NCI-H2029 (cell line): ENCODE data around the gene SLCO4A1.

ENCODE experiments used
- DNase-seq: peaks from one replicate; lab custom pipeline; 2025; lab: John Stamatoyannopoulos, UW

The SLCO4A1 gene

DNA sequence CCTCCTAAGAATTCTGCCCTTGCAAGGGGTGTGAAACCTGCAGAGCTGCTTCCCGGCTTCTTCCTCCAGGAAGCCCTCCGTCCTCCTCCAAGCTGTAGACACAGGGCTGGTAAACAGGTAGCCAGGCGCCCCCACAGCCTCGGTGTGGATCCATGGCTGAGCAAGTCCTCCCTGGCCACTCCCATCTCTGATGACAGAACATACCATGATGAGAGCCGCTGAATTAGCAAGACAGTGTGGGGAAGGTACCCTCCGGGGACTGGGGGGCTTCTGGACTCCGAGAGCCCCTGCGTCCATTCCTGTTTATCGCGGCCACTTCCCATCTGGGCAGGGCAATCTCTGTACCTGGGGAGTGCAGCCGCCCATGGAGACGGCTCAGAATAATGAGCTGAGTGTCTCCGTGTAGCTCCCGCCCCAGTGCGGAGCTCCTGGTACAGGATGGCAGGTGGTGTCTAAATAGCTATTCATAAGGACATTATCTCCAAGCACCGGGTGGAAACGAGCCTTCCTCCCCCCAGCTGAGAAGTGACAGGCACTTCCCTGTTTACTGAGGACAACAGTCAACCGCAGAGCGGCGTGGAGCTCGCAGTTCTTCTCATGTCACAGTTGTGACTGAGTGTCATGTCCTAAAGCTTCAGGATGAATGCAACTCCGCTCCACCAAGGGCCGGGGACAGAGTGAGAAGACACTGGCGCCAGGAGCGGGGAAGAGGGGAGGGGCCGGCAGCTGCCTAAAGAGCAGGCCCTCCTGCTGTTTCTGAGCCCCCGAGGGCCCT, 43.7 kb downstream of the SLCO4A1 start:
- DNase-seq = peak; percentile 87

- DNase-seq = no peak
Measured at GRCh38 chr20:62686869-62687830, 44.8 kb downstream of the SLCO4A1 start.

DNA sequence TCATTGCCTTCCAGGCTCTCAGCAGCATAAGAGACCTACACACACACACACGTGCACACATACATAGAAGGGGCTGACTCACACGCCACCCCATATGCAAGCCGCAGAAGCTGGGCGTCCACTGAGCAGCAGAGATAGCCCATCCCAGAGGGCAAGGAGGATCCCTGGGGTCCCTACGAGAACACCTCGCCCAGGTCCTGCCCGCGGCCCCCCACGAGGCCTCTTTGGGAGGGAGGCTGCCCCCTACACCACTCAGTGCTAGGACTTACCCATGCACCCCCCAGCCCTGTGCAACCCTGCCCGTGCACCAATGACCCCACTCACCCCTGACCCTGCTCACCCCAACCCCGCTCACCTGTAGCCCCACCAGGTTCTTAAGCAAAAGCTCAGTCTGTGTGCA, 45.8 kb downstream of the SLCO4A1 start:
- no peak for DNase-seq

GRCh38 chr20:62688855-62689460, 46.7 kb downstream of the SLCO4A1 start:
- DNase-seq = no peak

DNA sequence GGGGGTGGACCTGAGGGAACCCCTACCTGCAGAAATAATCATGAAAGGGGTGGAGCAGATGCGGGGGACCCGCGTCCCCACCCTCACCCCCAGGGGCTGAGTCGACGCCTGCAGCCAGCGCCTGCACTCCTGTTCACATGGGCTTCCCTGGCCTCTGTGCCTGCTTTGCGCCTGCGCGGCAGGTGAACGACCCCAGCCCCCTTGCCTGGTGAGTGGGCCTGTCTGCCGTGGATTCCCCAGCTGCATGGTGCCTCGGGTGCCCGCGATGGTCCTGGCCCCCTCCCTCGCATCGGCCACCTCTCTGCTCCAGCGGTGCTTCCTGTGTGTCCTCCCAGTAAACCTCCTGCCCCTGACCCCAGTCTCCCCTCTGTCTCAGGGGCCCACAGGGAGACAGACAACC, 47.6 kb downstream of the SLCO4A1 start:
- DNase-seq = no peak

DNA sequence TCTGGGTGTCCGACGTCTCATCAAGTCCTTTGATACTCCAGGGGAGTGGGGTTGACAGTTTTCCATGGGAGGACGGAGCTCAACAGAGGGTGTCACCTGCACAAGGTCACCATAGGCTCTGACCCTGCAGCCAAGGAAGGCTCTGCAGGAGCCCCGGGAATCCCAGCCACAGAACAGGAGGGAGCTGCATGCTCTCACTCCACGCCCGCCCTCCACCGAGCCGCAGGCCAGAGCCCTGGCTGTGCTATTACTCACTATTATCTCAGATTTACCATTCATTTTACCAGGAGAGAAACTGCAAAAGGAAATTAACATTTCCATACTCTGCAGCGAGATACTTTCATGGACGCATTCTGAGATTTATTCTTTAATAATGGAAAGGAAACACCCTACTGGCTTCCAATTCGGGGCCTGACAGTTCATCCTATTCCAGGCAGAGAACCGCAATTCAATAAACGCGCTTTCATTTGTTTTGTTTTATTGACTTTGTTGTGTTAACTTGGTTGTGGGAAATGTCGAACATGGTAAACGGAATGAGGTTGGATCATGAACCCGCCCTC, 48.0 kb downstream of the SLCO4A1 start:
- no peak for DNase-seq

- DNase-seq = no peak
Measured at GRCh38 chr20:62691487-62691886, 49.2 kb downstream of the SLCO4A1 start.

- no peak for DNase-seq
Measured at GRCh38 chr20:62692176-62692575, 49.9 kb downstream of the SLCO4A1 start.

GRCh38 chr20:62692801-62693523, 50.7 kb downstream of the SLCO4A1 start:
- no peak for DNase-seq

DNA sequence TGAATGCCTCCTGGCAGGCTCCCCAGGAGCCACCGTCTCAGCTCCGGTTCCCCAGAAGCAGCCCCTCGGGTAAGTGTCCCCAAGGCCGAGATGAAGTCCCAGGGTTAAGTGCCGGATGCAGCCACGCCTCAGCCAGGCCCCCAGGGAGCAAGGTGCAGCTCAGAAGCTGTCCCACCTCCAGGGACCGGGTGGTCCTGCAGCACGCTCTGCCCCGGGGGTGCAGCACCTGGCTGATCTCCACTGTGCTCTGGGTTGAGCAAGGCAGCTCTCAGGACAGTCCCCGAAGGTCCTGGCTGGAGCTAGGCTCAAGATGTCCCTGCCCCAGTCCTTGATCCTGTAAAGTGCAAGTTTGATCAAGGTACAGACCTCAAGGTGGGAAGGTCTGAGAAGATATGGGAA, 51.2 kb downstream of the SLCO4A1 start:
- no peak for DNase-seq

DNA sequence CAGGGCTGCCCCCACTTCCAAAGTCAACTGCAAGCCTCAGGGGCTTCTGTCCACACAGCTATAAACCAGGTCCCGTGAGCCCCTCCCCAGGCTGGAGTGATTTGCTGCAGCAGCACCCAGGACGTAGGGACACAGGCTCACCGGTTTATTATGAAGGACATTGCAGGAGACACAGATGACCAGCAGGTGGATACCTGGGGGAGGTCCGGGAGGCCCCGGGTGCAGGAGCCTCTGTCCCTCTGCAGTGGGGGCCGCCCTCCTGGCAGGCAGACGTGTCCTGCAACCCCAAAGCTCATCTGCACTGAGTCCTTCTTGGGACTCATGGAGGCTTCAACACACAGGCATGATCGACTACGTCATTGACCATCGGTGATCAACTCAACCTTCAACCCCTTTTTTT, 51.8 kb downstream of the SLCO4A1 start:
- DNase-seq = no peak

DNA sequence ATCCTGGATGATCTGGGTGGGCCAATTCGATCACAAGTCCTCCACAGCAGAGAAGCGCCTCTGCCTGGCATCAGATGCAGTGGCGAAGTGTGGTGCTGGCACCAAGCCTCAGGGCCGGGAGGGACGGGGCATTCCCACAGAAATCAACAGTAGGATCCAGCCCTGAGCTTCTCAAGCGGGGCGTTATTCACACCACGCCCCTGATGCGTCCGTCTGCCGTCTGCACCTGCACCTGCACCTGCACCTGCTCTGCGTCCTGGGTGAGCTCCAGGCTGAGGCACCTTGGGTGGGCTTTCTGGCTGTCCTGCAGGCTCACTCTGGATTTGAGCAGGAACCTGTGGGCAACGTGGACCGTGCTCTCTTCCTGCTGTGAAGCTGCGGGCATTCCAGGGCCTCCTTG, 52.6 kb downstream of the SLCO4A1 start:
- DNase-seq = peak; percentile 24

DNA sequence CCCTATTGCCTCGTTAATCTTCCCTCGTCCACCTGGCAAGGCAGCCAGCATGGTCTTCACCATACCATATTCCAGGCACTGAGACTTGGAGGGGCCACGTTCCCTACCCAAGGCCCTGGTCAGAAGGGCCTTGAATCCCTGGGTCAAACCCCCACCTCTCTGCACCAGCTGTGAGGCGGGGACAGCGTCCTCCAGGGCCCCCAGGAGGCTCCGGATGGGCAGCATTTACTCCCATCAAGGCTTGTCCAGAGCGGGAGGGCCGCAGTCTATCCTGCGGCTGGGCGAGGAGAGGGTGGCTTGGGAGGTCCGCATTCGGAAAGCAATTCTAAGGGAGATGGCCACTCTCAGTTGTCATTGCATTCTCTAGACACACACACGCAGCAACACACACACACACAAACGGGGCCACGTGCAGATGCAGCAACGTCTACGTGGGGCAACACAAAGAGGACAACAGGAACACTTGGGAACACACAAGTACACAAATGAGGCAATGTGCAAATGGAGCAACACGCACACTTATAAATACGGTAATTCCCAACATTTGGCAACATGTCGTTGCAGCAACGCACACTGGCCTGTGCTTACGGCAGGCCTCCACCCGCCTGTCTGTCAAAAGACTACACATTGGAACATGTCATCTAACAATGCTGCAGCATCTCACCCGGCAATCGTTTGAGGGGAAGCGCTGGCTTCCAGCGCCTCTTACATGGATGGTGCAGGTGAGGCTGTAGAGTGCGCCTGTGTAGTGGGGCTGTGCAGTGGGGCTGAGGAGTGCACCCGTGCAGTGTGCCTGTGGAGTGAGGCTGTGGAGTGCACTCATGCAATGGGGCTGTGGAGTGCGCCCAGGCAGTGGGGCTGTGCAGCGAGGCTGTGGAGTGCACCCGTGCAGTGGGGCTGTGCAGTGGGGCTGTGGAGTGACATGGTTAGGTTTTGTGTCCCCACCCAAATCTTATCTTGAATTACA, 53.4 kb downstream of the SLCO4A1 start:
- DNase-seq = no peak

- DNase-seq = no peak
Measured at GRCh38 chr20:62696434-62696957, 54.2 kb downstream of the SLCO4A1 start.

DNA sequence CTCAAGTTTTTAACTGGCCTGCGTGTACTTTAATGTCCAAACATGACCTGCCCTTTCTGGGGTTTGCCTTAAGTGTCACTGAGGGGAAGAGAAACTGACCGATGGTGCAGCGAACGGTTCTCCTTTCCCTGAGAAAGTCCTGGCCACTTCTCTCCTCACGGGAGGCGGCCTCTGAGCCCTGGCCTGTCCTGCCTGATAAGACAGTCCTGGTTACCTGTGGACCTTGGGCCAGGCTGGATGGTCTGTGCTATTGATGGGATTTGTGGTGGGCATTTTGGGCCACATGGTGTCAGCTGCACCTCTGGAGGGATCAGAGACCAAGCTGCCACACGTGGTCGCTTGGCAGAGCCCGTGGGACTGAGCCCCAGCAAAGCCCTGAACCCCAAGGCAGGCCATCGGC, 54.7 kb downstream of the SLCO4A1 start:
- DNase-seq = no peak

GRCh38 chr20:62697468-62697912, 55.2 kb downstream of the SLCO4A1 start:
- no peak for DNase-seq

DNA sequence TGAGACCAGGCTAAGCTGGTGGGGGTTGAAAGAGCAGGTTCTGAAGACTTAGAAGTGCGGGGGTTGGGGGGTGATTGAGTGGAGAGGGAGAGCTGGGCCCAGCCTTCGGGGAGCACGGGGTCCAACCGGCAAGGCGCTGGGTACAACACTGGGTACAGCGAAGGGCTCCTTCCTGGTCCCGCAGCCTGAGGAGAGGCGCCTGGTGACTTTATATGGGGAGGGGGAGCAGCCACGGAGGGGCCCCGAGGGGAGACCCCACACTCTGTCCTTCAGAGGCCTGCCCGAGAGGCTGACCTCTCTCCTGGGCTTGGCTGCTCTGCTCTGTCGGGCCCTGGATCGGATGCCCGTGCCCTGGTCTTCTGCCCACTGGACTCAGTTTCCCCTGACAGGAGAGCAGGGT, 55.9 kb downstream of the SLCO4A1 start:
- no peak for DNase-seq

DNA sequence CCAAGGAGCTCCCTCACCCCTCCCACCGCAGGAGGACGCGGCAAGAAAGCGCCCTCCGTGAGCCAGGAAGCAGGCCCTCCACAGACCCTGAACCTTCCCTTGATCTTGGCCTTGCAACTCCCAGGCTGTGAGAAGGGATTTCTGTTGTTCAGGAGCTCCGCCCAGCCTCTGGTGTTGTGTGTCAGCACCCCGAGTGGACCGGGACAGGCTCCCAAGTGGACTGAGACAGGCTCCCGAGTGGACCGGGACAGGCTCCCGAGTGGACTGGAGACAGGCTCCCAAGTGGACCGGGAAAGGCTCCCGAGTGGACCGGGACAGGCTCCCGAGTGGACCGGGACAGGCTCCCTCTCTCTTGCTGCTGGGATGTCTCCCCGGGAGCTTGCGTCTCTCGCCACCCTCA, 57.0 kb downstream of the SLCO4A1 start:
- DNase-seq = no peak

GRCh38 chr20:62699741-62700140, 57.4 kb downstream of the SLCO4A1 start:
- DNase-seq = no peak

DNA sequence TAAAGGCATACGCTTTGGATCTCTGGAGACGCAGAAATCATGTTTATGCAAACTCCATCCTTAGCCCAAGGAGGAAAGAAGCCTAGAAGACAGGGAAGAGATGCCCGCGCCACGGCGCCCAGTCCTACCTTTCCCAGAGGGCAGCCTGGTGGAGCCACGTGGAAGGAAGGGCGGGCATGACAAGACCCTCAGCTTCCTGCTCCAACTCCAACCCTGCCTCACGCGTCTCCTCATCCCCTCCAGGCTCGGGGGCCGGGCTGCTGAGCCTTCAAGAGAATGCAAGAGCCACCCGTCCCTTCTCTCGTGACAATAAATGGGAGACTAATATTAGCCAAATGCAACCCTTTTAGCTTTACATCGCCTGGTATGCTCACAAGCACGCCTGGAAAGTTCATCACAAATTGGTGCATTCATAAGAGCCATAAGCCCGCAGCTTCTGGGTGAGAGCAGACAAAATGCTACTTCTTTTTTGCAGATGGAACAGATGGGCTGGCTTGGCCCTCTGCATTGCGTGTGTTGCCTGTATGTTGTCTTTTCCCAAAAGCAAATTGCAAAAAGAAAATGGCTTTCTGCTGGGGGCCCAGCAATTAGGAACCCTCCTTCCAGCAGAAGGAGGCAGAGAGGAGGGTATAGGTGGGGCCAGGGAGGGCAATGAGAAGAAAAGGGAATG, 58.1 kb downstream of the SLCO4A1 start:
- no peak for DNase-seq
